ENCODE measurements around the gene EFNA5.

EFNA5 gene

GRCh38 chr5:107557051-107557658 lies 113.6 kb downstream of the EFNA5 start:
- TF ChIP-seq ZNF70 (CRISPR knock-in tag; IDR thresholded peaks at IDR 0.05) (peak; percentile 49), TCF4 (CRISPR knock-in tag; IDR thresholded peaks at IDR 0.05; ENCODE audit: borderline replicate concordance) (no peak)
- no peak for ATAC-seq

GRCh38 chr5:107556575-107556974 lies 114.2 kb downstream of the EFNA5 start:
- no peak for ATAC-seq
- no peak for TF ChIP-seq CSDC2 (CRISPR knock-in tag; IDR thresholded peaks at IDR 0.05)
- no peak for TF ChIP-seq TSHZ2 (CRISPR knock-in tag; IDR thresholded peaks at IDR 0.05)
- TF ChIP-seq TOX (CRISPR knock-in tag; IDR thresholded peaks at IDR 0.05; ENCODE audit: borderline replicate concordance), result no peak
- TF ChIP-seq TCF4 (CRISPR knock-in tag; IDR thresholded peaks at IDR 0.05; ENCODE audit: borderline replicate concordance), result no peak
- TF ChIP-seq ZFP30 (CRISPR knock-in tag; IDR thresholded peaks at IDR 0.05), result no peak
- TF ChIP-seq ZC3H10 (CRISPR knock-in tag; IDR thresholded peaks at IDR 0.05), result no peak
- no peak for TF ChIP-seq ESRRG (CRISPR knock-in tag; IDR thresholded peaks at IDR 0.05)
- no peak for TF ChIP-seq RARB (CRISPR knock-in tag; IDR thresholded peaks at IDR 0.05)
- TF ChIP-seq CREB5 (CRISPR knock-in tag; IDR thresholded peaks at IDR 0.05; ENCODE audit: low read depth), result no peak
- TF ChIP-seq BACH2 (CRISPR knock-in tag; IDR thresholded peaks at IDR 0.05; ENCODE audit: borderline replicate concordance), result no peak
- TF ChIP-seq OSR1 (CRISPR knock-in tag; IDR thresholded peaks at IDR 0.05), result no peak
- no peak for TF ChIP-seq SNAI2 (CRISPR knock-in tag; IDR thresholded peaks at IDR 0.05)
- TF ChIP-seq ZNF70 (CRISPR knock-in tag; IDR thresholded peaks at IDR 0.05), result no peak
- no peak for TF ChIP-seq ARNTL (CRISPR knock-in tag; IDR thresholded peaks at IDR 0.05; ENCODE audit: borderline replicate concordance, low read depth)
- no peak for TF ChIP-seq PPARA (CRISPR knock-in tag; IDR thresholded peaks at IDR 0.05; ENCODE audit: borderline replicate concordance)
- TF ChIP-seq ZNF565 (CRISPR knock-in tag; conservative IDR thresholded peaks at IDR 0.05; ENCODE audit: low read depth), result no peak
- TF ChIP-seq ISL1 (CRISPR knock-in tag; IDR thresholded peaks at IDR 0.05), result no peak
- no peak for TF ChIP-seq POU6F1 (CRISPR knock-in tag; IDR thresholded peaks at IDR 0.05; ENCODE audit: borderline replicate concordance, low read depth)

- TF ChIP-seq CSRNP3 (CRISPR knock-in tag; IDR thresholded peaks at IDR 0.05) (no peak; the same call in 1 of the 2 replicates), ZNF70 (CRISPR knock-in tag; IDR thresholded peaks at IDR 0.05) (no peak), TCF4 (CRISPR knock-in tag; IDR thresholded peaks at IDR 0.05; ENCODE audit: borderline replicate concordance) (0 out of 2 replicates have a peak, but pooled peaks have one; percentile 4), ISL1 (CRISPR knock-in tag; IDR thresholded peaks at IDR 0.05) (peak; percentile 71)
- peak; percentile 69 for ATAC-seq
These were observed 115.2 kb downstream of the EFNA5 start for GRCh38 chr5:107555425-107556090.

- ATAC-seq, result peak; percentile 77
- TF ChIP-seq ISL1 (CRISPR knock-in tag; IDR thresholded peaks at IDR 0.05) (peak; percentile 82), SNAI2 (CRISPR knock-in tag; IDR thresholded peaks at IDR 0.05) (peak; percentile 76; the same call in 1 of the 2 replicates), PATZ1 (CRISPR knock-in tag; IDR thresholded peaks at IDR 0.05; ENCODE audit: borderline replicate concordance) (peak; percentile 31; the same call in 1 of the 2 replicates), GLIS3 (CRISPR knock-in tag; IDR thresholded peaks at IDR 0.05) (peak; percentile 76; the same call in 1 of the 2 replicates), BACH2 (CRISPR knock-in tag; IDR thresholded peaks at IDR 0.05; ENCODE audit: borderline replicate concordance) (no peak), ZNF8 (CRISPR knock-in tag; IDR thresholded peaks at IDR 0.05) (no peak), ZC3H10 (CRISPR knock-in tag; IDR thresholded peaks at IDR 0.05) (no peak), TCF4 (CRISPR knock-in tag; IDR thresholded peaks at IDR 0.05; ENCODE audit: borderline replicate concordance) (peak; percentile 77; the same call in 1 of the 2 replicates), CSRNP3 (CRISPR knock-in tag; IDR thresholded peaks at IDR 0.05) (no peak), ZNF565 (CRISPR knock-in tag; conservative IDR thresholded peaks at IDR 0.05; ENCODE audit: low read depth) (no peak), ARNTL (CRISPR knock-in tag; IDR thresholded peaks at IDR 0.05; ENCODE audit: borderline replicate concordance, low read depth) (no peak)
These were observed 115.8 kb downstream of the EFNA5 start for GRCh38 chr5:107554776-107555424.
